ENCODE results near the gene SCN11A. TPM values are rescaled to one million over a fixed set of nuclear protein-coding genes. Genes with fewer than 3 reads are reported as not detected.

The SCN11A gene
- total RNA-seq, result under 0.01 TPM in 1 of 2 replicates, not detected in the other

GRCh38 chr3:39051649-39052561, at the start of gene SCN11A, which contains the start of gene WDR48:
SCN11A (minus strand) TSS chr3:39051944; CDS start chr3:38950362, 101,582 bp downstream.
WDR48 (plus strand) TSS chr3:39052016; CDS start chr3:39052026, 10 bp downstream.

Other genes starting within 250 kb of the SCN11A start
- not detected in 2 replicates for gene SCN10A, start 235.7 kb downstream of the SCN11A start, total RNA-seq
- 39.2 and 54.2 TPM in 2 replicates for gene WDR48, start 72 bp upstream of the SCN11A start, total RNA-seq
- gene GORASP1, start 55.7 kb upstream of the SCN11A start, total RNA-seq, result 30.3 and 32.1 TPM in 2 replicates
- gene TTC21A, start 55.7 kb upstream of the SCN11A start, total RNA-seq, result 4.6 and 4.8 TPM in 2 replicates
- gene CSRNP1, start 101.6 kb upstream of the SCN11A start, total RNA-seq, result 2.2 and 3.0 TPM in 2 replicates
- gene XIRP1, start 140.7 kb upstream of the SCN11A start, total RNA-seq, result under 0.01 TPM in 1 of 2 replicates, not detected in the other
- gene CX3CR1, start 228.1 kb upstream of the SCN11A start, total RNA-seq, result not detected in 2 replicates

Measured in bronchial smooth muscle cell (primary cell).